PC-3 (cell line): ENCODE data around the gene LRIF1. TPM values are rescaled to one million over a fixed set of nuclear protein-coding genes. Genes with fewer than 3 reads are reported as not detected.
A peak's percentile ranks its signal among the peaks of the same experiment; 100 is the strongest.

Experiments
- ATAC-seq: fragments of 200-7000 bp; cut with Tn5 transposase; 2 replicates; pipeline ENCODE4 v1.9.1; 2020; ENCODE audit warnings: mild to moderate bottlenecking, moderate library complexity
- BruUV-seq: library from RNA; stranded (reverse); fragments of 400-500 nt; replicated peaks from 2 replicates; lab custom pipeline; 2021; lab: Mats Ljungman, UMichigan
- CTCF ChIA-PET: fragments of 300-600 bp; sonication (Branson Sonifier 250); formaldehyde crosslinking; loops from one replicate; lab custom pipeline; 2022; ENCODE audit warnings: antibody characterized with exemption; lab: Charles Lee
- POLR2A ChIA-PET: fragments of 300-600 bp; sonication (Branson Sonifier 250); formaldehyde crosslinking; loops from one replicate; lab custom pipeline; 2022; ENCODE audit warnings: antibody characterized with exemption; ENCODE audit not compliant: unreplicated experiment; lab: Charles Lee
- DNase-seq: peaks from one replicate; pipeline ENCODE4 v3.0.0-alpha.2; 2015
- H2AFZ ChIP-seq: fragments of 300-600 bp; sonication (generic); 2 replicates; pipeline ENCODE4 v1.6.0; 2016; ENCODE audit warnings: antibody characterized with exemption, low read length
- H3F3A ChIP-seq: fragments of 300-600 bp; sonication (generic); one replicate; pipeline ENCODE4 v1.6.0; 2017; ENCODE audit warnings: antibody characterized with exemption, low read length, control low read depth, mild to moderate bottlenecking; ENCODE audit not compliant: unreplicated experiment
- H3K27ac ChIP-seq: fragments of 300-600 bp; sonication (generic); 2 replicates; pipeline ENCODE4 v1.5.1; 2016; ENCODE audit warnings: mild to moderate bottlenecking, low read length
- H3K27me3 ChIP-seq: fragments of 300-600 bp; sonication (generic); 2 replicates; pipeline ENCODE4 v1.6.1; 2016; ENCODE audit warnings: low read length, mixed read lengths
- H3K36me3 ChIP-seq: fragments of 300-600 bp; sonication (generic); 2 replicates; pipeline ENCODE4 v1.6.1; 2016; ENCODE audit warnings: low read depth, mixed run types, low read length, mixed read lengths
- H3K4me1 ChIP-seq: fragments of 300-600 bp; sonication (generic); 2 replicates; pipeline ENCODE4 v1.5.1; 2016; ENCODE audit warnings: low read length; ENCODE audit not compliant: insufficient read depth
- H3K4me2 ChIP-seq: fragments of 300-600 bp; sonication (generic); 2 replicates; pipeline ENCODE4 v1.6.0; 2016; ENCODE audit warnings: low read length
- H3K4me3 ChIP-seq: fragments of 300-600 bp; sonication (generic); 2 replicates; pipeline ENCODE4 v1.5.1; 2016; ENCODE audit warnings: mild to moderate bottlenecking, low read length, mixed read lengths
- H3K79me2 ChIP-seq: fragments of 300-600 bp; sonication (generic); 2 replicates; pipeline ENCODE4 v1.6.1; 2017; ENCODE audit warnings: low read length, mixed read lengths
- H3K9ac ChIP-seq: fragments of 300-600 bp; sonication (generic); 2 replicates; pipeline ENCODE4 v1.6.0; 2016; ENCODE audit warnings: mild to moderate bottlenecking, low read length
- H3K9me2 ChIP-seq: fragments of 300-600 bp; sonication (generic); replicated peaks from 2 replicates; pipeline ENCODE4 v1.6.1; 2016; ENCODE audit warnings: mixed run types, low read length, mixed read lengths
- H3K9me3 ChIP-seq: fragments of 300-600 bp; sonication (generic); 2 replicates; pipeline ENCODE4 v1.6.1; 2016; ENCODE audit warnings: low read length, mixed read lengths
- H4K20me1 ChIP-seq: fragments of 300-600 bp; sonication (generic); 2 replicates; pipeline ENCODE4 v1.6.1; 2016; ENCODE audit warnings: low read length, mixed read lengths
- EZH2 ChIP-seq: fragments of 300-600 bp; sonication (generic); IDR thresholded peaks from one replicate; pipeline ENCODE4 v1.6.1; 2017; ENCODE audit warnings: antibody characterized with exemption, mild to moderate bottlenecking, low read length; ENCODE audit not compliant: unreplicated experiment
- EZH2phosphoT487 ChIP-seq: fragments of 300-600 bp; sonication (generic); IDR thresholded peaks from 2 replicates; pipeline ENCODE4 v1.6.1; 2018; ENCODE audit warnings: mild to moderate bottlenecking, antibody characterized with exemption, low read length, borderline replicate concordance
- intact Hi-C: fragments of 100-400 bp; cut with micrococcal nuclease; formaldehyde crosslinking; loops from 2 replicates; pipeline ENCODE4 v1.9.0; 2023
- total RNA-seq: library from RNA; depleted of rRNA; stranded (reverse); fragments of >200 nt; gene quantifications from 2 replicates; pipeline ENCODE4 v1.2.3, GENCODE V29; 2014
- TF ChIP-seq, protein P1 (sequence below): fragments of 300-600 bp; sonication (generic); conservative IDR thresholded peaks from 2 replicates; pipeline ENCODE4 v1.5.1; 2017; ENCODE audit warnings: antibody characterized with exemption, low read depth, mild to moderate bottlenecking, low read length

The LRIF1 gene
- total RNA-seq, 1 experiment from 2014 or later = 18.1 TPM

DNA sequence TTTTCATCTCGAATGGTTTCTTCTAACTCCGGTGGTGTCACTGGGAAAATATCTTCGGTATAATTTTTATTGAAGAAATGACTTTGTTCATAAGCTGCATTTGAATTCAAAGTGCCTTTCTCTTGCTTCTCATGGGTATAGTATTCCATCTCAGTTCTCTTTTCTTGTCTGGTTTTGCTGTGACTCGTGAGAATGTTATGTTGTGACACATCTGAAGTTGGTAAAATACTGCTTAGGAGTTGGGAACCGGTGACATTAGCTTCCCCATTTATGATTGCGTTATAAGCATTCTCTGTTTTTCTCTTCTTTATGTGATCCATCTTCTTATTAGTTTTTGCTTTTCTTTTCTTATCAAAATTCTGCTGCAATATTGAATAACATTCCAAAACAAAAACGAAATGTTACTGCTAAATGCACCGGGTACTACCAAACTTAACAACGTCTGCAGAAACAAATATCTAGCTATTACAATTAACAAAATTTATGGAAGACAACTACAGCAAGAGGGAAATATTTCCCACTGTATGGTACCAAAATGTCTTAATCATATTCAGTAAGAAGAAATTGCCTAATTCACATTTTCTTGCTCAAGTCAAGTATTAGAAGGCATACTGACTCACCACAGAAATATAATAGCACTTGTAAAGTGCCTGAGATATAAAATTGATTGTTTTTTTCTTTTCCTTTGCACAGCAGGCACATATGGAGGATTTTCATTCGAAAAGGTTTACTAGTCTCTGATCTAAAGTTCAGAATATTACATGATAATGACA is 15.5 kb downstream of the LRIF1 start:
- ChIA-PET POLR2A (no interaction called here), CTCF (no interaction called here)
- intact Hi-C loops = no loop called here
- H3K79me2 ChIP-seq = peaks cover 10% of the 10 kb centered on the region; the same call in 1 of the 2 replicates
- H3K4me3 ChIP-seq = no peak overlapping the region
- no peaks in the 10 kb centered on the region for H4K20me1 ChIP-seq
- TF ChIP-seq EZH2phosphoT487 (no peak), EZH2 (no peak)
- TF ChIP-seq, protein P1, sequence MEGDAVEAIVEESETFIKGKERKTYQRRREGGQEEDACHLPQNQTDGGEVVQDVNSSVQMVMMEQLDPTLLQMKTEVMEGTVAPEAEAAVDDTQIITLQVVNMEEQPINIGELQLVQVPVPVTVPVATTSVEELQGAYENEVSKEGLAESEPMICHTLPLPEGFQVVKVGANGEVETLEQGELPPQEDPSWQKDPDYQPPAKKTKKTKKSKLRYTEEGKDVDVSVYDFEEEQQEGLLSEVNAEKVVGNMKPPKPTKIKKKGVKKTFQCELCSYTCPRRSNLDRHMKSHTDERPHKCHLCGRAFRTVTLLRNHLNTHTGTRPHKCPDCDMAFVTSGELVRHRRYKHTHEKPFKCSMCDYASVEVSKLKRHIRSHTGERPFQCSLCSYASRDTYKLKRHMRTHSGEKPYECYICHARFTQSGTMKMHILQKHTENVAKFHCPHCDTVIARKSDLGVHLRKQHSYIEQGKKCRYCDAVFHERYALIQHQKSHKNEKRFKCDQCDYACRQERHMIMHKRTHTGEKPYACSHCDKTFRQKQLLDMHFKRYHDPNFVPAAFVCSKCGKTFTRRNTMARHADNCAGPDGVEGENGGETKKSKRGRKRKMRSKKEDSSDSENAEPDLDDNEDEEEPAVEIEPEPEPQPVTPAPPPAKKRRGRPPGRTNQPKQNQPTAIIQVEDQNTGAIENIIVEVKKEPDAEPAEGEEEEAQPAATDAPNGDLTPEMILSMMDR = no peak
- peaks cover 54% of the 10 kb centered on the region for H3K36me3 ChIP-seq
- peak; percentile 41 for DNase-seq
- no peak overlapping the region for H3K27ac ChIP-seq
- no peaks in the 10 kb centered on the region for H3K9me2 ChIP-seq
- H3K4me1 ChIP-seq = peaks cover 6% of the 10 kb centered on the region; the same call in 1 of the 2 replicates
- H3K9me3 ChIP-seq = no peaks in the 10 kb centered on the region
- no peak overlapping the region for H3K4me2 ChIP-seq
- 0 out of 2 replicates have a peak, but pooled peaks have one; percentile 35 for ATAC-seq
- H3K27me3 ChIP-seq = no peaks in the 10 kb centered on the region
- no peaks in the 10 kb centered on the region for H3F3A ChIP-seq
- BruUV-seq = no TSS peak
- no peak overlapping the region for H3K9ac ChIP-seq
- no peak overlapping the region for H2AFZ ChIP-seq

DNA sequence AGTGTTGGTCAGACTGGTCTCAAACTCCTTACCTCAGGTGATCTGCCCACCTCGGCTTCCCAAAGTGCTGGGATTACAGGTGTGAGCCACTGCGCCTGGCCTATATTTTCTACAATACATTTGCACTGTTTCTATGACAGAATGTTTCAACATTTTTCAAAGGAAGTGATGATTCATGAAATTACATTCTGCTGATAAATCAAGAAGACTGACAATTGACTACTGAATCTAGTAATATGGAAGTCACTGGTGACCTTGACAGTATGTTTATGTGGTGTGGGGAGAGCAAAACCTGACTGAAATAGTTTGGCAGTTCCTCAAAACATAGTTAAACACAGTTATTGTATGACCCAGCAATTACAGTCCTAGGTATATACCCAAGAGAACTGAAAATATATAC is 18.1 kb downstream of the LRIF1 start:
- Histone ChIP-seq H3K9me3 (no peaks in the 10 kb centered on the region), H3K4me1 (peaks cover 6% of the 10 kb centered on the region; the same call in 1 of the 2 replicates), H3F3A (no peaks in the 10 kb centered on the region), H3K4me2 (no peak overlapping the region), H3K27me3 (no peaks in the 10 kb centered on the region), H3K4me3 (no peak overlapping the region), H3K36me3 (peaks cover 38% of the 10 kb centered on the region), H3K27ac (no peak overlapping the region), H3K79me2 (no peaks in the 10 kb centered on the region), H2AFZ (no peak overlapping the region), H4K20me1 (no peaks in the 10 kb centered on the region), H3K9me2 (no peaks in the 10 kb centered on the region), H3K9ac (no peak overlapping the region)
- ATAC-seq = no peak; the same call in 1 of the 2 replicates
- POLR2A ChIA-PET = no interaction called here
- intact Hi-C loops = no loop called here
- BruUV-seq = no TSS peak
- TF ChIP-seq, protein P1 = no peak
- TF ChIP-seq EZH2phosphoT487 (no peak), EZH2 (no peak)
- CTCF ChIA-PET = no interaction called here
- peak; percentile 6 for DNase-seq

DNA sequence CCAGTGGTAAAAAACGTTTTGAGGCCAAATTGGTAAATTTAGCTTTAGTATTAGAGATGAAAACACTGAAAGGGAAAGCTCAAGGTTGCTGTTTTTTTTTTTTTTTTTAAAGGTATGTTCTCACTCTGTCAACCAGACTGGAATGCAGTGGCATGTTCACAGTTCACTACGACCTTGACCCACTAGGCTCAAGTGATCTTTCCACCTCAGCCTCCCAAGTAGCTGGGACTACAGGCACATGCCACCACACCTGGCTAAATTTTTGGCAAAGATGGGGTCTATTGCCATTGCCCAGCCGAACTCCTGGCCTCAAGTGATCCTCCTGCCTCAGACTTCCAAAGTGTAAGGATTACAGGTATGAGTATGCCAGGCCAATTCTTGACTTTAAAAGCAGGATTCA is 18.9 kb downstream of the LRIF1 start:
- no peaks in the 10 kb centered on the region for H4K20me1 ChIP-seq
- CTCF ChIA-PET = no interaction called here

More for the DNA sequence above, 18.9 kb downstream of the LRIF1 start:
- Histone ChIP-seq H3K4me3 (no peak overlapping the region), H3K9me2 (no peaks in the 10 kb centered on the region), H3K79me2 (no peaks in the 10 kb centered on the region), H3K27me3 (no peaks in the 10 kb centered on the region), H3K36me3 (peaks cover 30% of the 10 kb centered on the region), H3F3A (no peaks in the 10 kb centered on the region), H3K4me1 (peaks cover 6% of the 10 kb centered on the region; the same call in 1 of the 2 replicates), H3K9me3 (no peaks in the 10 kb centered on the region), H2AFZ (no peak overlapping the region), H3K27ac (no peak overlapping the region), H3K4me2 (no peak overlapping the region), H3K9ac (no peak overlapping the region)
- ATAC-seq (no peak), DNase-seq (no peak)
- POLR2A ChIA-PET = no interaction called here
- intact Hi-C loops = no loop called here
- BruUV-seq = no TSS peak
- TF ChIP-seq EZH2 (no peak), EZH2phosphoT487 (no peak)
- TF ChIP-seq, protein P1 = no peak
